Ovary (tissue), 9 donors: ENCODE data around the gene SRRM5. TPM values are rescaled to one million over a fixed set of nuclear protein-coding genes. Genes with fewer than 3 reads are reported as not detected.
"Not testable (repeated sequence)": the region's sequence is repeated elsewhere in the genome, so short reads cannot be mapped to it uniquely, and the experiment has no call there.

ENCODE experiments used
- DNase-seq, 5 donors: peaks; one replicate each; pipeline ENCODE4 v3.0.0-alpha.2; 2019 to 2020
- H3K27ac ChIP-seq, 2 donors: fragments of 200-600 bp; one replicate each; pipeline versions ENCODE4 v1.5.1 to v1.8.0; 2019 to 2022
- H3K27me3 ChIP-seq: fragments of 200-600 bp; one replicate; pipeline ENCODE4 v1.8.0; 2022
- H3K36me3 ChIP-seq: fragments of 200-600 bp; sonication (generic); one replicate; pipeline ENCODE4 v1.5.1; 2019
- H3K4me1 ChIP-seq: one replicate; pipeline ENCODE4 v1.8.1; 2013; ENCODE audit warnings: mild to moderate bottlenecking, moderate library complexity; ENCODE audit not compliant: insufficient read depth
- H3K4me3 ChIP-seq: fragments of 200-600 bp; sonication (generic); one replicate; pipeline ENCODE4 v1.5.1; 2017
- H3K9me3 ChIP-seq, 2 donors: fragments of 200-600 bp in 1 of 2; sonication (generic) in 1 of 2; one replicate each; pipeline versions ENCODE4 v1.5.1 to v1.8.1; 2013 to 2019; ENCODE audit warnings: mild to moderate bottlenecking in 1 of 2, moderate library complexity in 1 of 2
- CTCF ChIP-seq, 3 donors: fragments of 450-650 bp in 2 of 3; fragments of 200-600 bp in 1 of 3; IDR thresholded peaks; one replicate each; pipeline versions ENCODE4 v1.5.1 to v1.8.0; 2016 to 2022; ENCODE audit warnings: antibody characterized with exemption in 3 of 3, mild to moderate bottlenecking in 1 of 3
- EP300 ChIP-seq: sonication (generic); formaldehyde crosslinking; IDR thresholded peaks from one replicate; pipeline ENCODE4 v1.6.1; 2017; ENCODE audit warnings: antibody characterized with exemption
- POLR2A ChIP-seq: fragments of 450-650 bp; IDR thresholded peaks from one replicate; pipeline ENCODE4 v1.6.1; 2017; ENCODE audit warnings: antibody characterized with exemption, mild to moderate bottlenecking, moderate library complexity
- WGBS, 3 donors: extraction: QIAGEN DNeasy Blood & Tissue Kit in 1 of 3; methylation state at CpG; one replicate each; pipeline versions ENCODE4 v1.1.5 to v1.1.7; 2013 to 2017; 5-methylcytosine and 5-hydroxymethylcytosine counted together
- intact Hi-C, 4 donors: fragments of 100-400 bp; cut with DNase I; formaldehyde crosslinking; loops; one replicate each; pipeline versions ENCODE4 v1.11.0 to v1.15.1; 2022 to 2023
- polyA plus RNA-seq, 2 donors: library from polyadenylated mRNA; stranded (reverse); fragments of 200-250 nt in 1 of 2; fragments of 350-450 nt in 1 of 2; fragmentation: Illumina TruSeq in 1 of 2; extraction: RNeasy Lipid Tissue Mini Kit (QIAGEN cat#74804) in 1 of 2; gene quantifications; one replicate each; pipeline ENCODE4 v1.2.3, GENCODE V29; 2013 to 2014
- total RNA-seq, 7 donors: library from RNA; depleted of rRNA in 2 of 7; stranded (reverse); fragments of >200 nt in 2 of 7; fragmentation: NEBNext Ultra II Directional in 3 of 7; extraction: Animal tissue kit (Norgen Biotek cat#: 25700) in 3 of 7; gene quantifications; one replicate each; pipeline versions ENCODE4 v1.1.0 to v1.2.4, GENCODE V29; 2016 to 2023
- donor health status: DM: no; HTN: no; CAD: no; lungs with moderate emphysema.
- donor health status: DM: no; HTN: no; CAD: no.
- donor health status: Bipolar disorder and iron deficiency.
- donor health status: DM: yes; HTN: yes; CAD: no.
- donor health status: DM: no; HTN: no; CAD: no.
- donor health status: DM: yes; HTN: yes; CAD: no.

Gene SRRM5
- total and polyA plus RNA-seq, 9 donors = 0.10 to 0.73 (median 0.33) TPM

- Histone ChIP-seq H3K4me1 (peaks cover 7% of the 10 kb centered on the region), H3K9me3 (no peaks in the 10 kb centered on the region), H3K27me3 (no peaks in the 10 kb centered on the region), H3K27ac (no peak overlapping the region), H3K36me3 (no peaks in the 10 kb centered on the region), H3K4me3 (no peak overlapping the region)
- intact Hi-C loops = no loop called here
- no peak for DNase-seq
- TF ChIP-seq EP300 = no peak
- no peak for TF ChIP-seq POLR2A
- 83 to 95% (median 91%) methylated on average over 2 of the region's 2 CpGs for WGBS, 3 donors
These were observed 29.4 kb upstream of the SRRM5 start for GRCh38 chr19:43582495-43582894.

- 89 to 97% (median 95%) methylated on average over 1 of the region's 1 CpG for WGBS, 3 donors
- no peak overlapping the region for H3K27ac ChIP-seq
These were observed 27.4 kb upstream of the SRRM5 start for GRCh38 chr19:43584484-43584883.

GRCh38 chr19:43586346-43586745 is 25.5 kb upstream of the SRRM5 start:
- DNase-seq = no peak
- H3K4me1 ChIP-seq = peaks cover 2% of the 10 kb centered on the region
- H3K27me3 ChIP-seq = no peaks in the 10 kb centered on the region
- no peak overlapping the region for H3K27ac ChIP-seq
- intact Hi-C loops = no loop called here
- H3K4me3 ChIP-seq = no peak overlapping the region
- WGBS, 3 donors = 61 to 79% (median 65%) methylated on average over 2 of the region's 2 CpGs
- H3K9me3 ChIP-seq = no peaks in the 10 kb centered on the region
- TF ChIP-seq POLR2A (no peak), CTCF (IDR thresholded peaks at IDR 0.05) (no peak), EP300 (no peak)
- no peaks in the 10 kb centered on the region for H3K36me3 ChIP-seq

More at GRCh38 chr19:43584484-43584883, 27.4 kb upstream of the SRRM5 start:
- TF ChIP-seq CTCF (IDR thresholded peaks at IDR 0.05) (no peak), EP300 (no peak), POLR2A (no peak)
- H3K4me3 ChIP-seq = no peak overlapping the region
- peaks cover 7% of the 10 kb centered on the region for H3K4me1 ChIP-seq
- no peak for DNase-seq
- H3K9me3 ChIP-seq = no peaks in the 10 kb centered on the region
- no peaks in the 10 kb centered on the region for H3K27me3 ChIP-seq
- intact Hi-C loops = no loop called here
- H3K36me3 ChIP-seq = no peaks in the 10 kb centered on the region

DNA sequence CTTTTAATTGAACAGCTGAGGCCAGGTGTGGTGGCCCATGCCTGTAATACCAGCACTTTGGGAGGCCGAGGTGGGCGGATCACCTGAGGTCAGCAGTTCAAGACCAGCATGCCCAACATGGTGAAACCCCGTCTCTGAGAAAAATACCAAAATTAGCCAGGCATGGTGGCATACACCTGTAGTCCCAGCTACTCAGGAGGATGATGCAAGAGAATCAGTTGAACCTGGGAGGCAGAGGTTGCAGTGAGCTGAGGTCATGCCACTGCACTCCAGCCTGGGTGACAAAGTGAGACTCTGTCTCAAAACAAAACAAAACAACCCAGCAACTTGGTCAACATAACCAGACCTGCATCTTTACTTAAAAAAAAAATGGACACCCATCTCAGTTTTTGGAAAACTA is 24.9 kb upstream of the SRRM5 start:
- intact Hi-C loops, H3K27me3 ChIP-seq, H3K36me3 ChIP-seq, H3K27ac ChIP-seq, H3K4me1 ChIP-seq, H3K9me3 ChIP-seq, DNase-seq, H3K4me3 ChIP-seq: not testable (repeated sequence)
- 80 to 89% (median 81%) methylated on average over 3 of the region's 3 CpGs for WGBS, 3 donors

DNA sequence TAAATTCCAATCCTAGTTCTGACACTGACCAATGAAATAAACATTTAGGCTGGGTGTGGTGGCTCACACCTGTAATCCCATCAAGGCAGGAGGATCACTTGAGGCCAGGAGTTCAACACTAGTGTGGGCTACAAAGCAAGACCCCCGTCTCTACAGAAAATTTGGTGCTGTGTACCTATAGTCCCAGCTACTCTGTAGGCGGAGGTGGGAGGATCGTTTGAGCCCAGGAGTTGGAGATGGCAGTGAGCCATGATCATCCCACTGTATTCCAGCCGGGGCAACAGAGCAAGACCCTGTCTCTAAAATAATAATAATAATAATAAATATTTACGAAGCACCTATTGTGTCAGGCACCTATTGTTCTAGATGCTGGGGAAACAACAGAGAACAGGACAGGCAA is 22.6 kb upstream of the SRRM5 start:
- intact Hi-C loops = no loop called here
- DNase-seq = no peak
- no peaks in the 10 kb centered on the region for H3K4me1 ChIP-seq
- no peaks in the 10 kb centered on the region for H3K36me3 ChIP-seq
- 64 to 76% (median 69%) methylated on average over 5 of the region's 5 CpGs for WGBS, 3 donors
- TF ChIP-seq POLR2A (no peak), EP300 (no peak), CTCF (IDR thresholded peaks at IDR 0.05) (no peak)
- no peak overlapping the region for H3K27ac ChIP-seq
- no peak overlapping the region for H3K4me3 ChIP-seq
- H3K27me3 ChIP-seq = no peaks in the 10 kb centered on the region
- no peaks in the 10 kb centered on the region for H3K9me3 ChIP-seq

DNA sequence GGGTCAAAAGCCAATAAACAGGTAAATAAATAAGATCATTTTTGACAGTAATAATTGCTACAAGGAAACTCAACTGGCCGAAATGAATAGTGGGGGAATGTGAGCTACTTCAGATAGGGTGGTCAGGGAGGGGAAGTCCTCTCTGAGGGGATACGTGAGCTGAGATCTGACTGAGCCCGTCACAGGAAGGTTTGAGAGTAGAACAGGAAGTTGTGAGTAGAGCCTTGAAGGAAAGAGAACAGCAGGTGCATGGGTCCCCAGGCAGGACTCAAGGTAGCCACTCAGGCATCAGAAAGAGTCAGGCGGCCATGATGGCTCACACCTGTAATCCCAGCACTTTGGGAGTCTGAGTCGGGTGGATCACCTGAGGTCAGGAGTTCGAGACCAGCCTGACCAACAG is 22.2 kb upstream of the SRRM5 start:
- Histone ChIP-seq H3K27ac (no peak overlapping the region), H3K4me1 (peaks cover 1% of the 10 kb centered on the region), H3K9me3 (no peaks in the 10 kb centered on the region), H3K4me3 (no peak overlapping the region), H3K36me3 (no peaks in the 10 kb centered on the region), H3K27me3 (no peaks in the 10 kb centered on the region)
- WGBS, 3 donors = 77 to 82% (median 81%) methylated on average over 6 of the region's 6 CpGs
- no peak for DNase-seq
- TF ChIP-seq POLR2A (no peak), CTCF (IDR thresholded peaks at IDR 0.05) (no peak), EP300 (no peak)
- intact Hi-C loops = no loop called here
